Right lobe of liver (tissue), 6 donors: ENCODE results near the gene ERP27. TPM values are rescaled to one million over a fixed set of nuclear protein-coding genes. Genes with fewer than 3 reads are reported as not detected.

Experiments
- ATAC-seq, 4 donors: fragments of 200-7000 bp; cut with Tn5 transposase; one replicate each; pipeline ENCODE4 v1.9.1; 2020; ENCODE audit warnings: mild to moderate bottlenecking in 4 of 4, moderate library complexity in 4 of 4
- DNase-seq, 3 donors: peaks; one replicate each; pipeline ENCODE4 v3.0.0-alpha.2; 2020
- H3K27ac ChIP-seq, 3 donors: fragments of 200-600 bp; one replicate each; pipeline ENCODE4 v1.8.0; 2022
- H3K27me3 ChIP-seq, 2 donors: fragments of 200-600 bp; one replicate each; pipeline ENCODE4 v1.8.0; 2022
- H3K36me3 ChIP-seq, 4 donors: fragments of 200-600 bp; sonication (generic) in 1 of 4; one replicate each; pipeline versions ENCODE4 v1.5.1 to v1.8.0; 2017 to 2022; ENCODE audit warnings: control low read depth in 1 of 4
- H3K4me1 ChIP-seq, 4 donors: fragments of 200-600 bp; sonication (generic) in 1 of 4; one replicate each; pipeline versions ENCODE4 v1.5.1 to v1.8.0; 2017 to 2022; ENCODE audit warnings: control low read depth in 1 of 4
- H3K4me3 ChIP-seq, 3 donors: fragments of 200-600 bp; one replicate each; pipeline ENCODE4 v1.8.0; 2022
- H3K9me3 ChIP-seq, 4 donors: fragments of 200-600 bp; sonication (generic) in 1 of 4; one replicate each; pipeline versions ENCODE4 v1.5.1 to v1.8.0; 2017 to 2022; ENCODE audit warnings: control low read depth in 1 of 4
- CTCF ChIP-seq, 4 donors: fragments of 200-600 bp in 3 of 4; fragments of 450-650 bp in 1 of 4; IDR thresholded peaks; one replicate each; pipeline versions ENCODE4 v1.5.1 to v1.8.0; 2016 to 2022; ENCODE audit warnings: antibody characterized with exemption in 4 of 4, mild to moderate bottlenecking in 2 of 4
- POLR2A ChIP-seq: fragments of 450-650 bp; IDR thresholded peaks from one replicate; pipeline ENCODE4 v1.6.1; 2017; ENCODE audit warnings: antibody characterized with exemption, mild to moderate bottlenecking
- WGBS: methylation state at CpG from one replicate; pipeline ENCODE4 v1.1.6; 2018; ENCODE audit warnings: low coverage, low lambda C conversion rate; ENCODE audit not compliant: insufficient coverage; ENCODE audit errors: missing lambda C conversion rate; 5-methylcytosine and 5-hydroxymethylcytosine counted together
- intact Hi-C, 2 donors: fragments of 100-400 bp; cut with DNase I; formaldehyde crosslinking; loops; one replicate each; pipeline versions ENCODE4 v1.11.2 to v1.14.1; 2022
- total RNA-seq, 6 experiments: library from RNA; depleted of rRNA in 2 of 6; stranded (reverse); fragments of >200 nt in 2 of 6; fragmentation: NEBNext Ultra II Directional in 3 of 6; extraction: Animal tissue kit (Norgen Biotek cat#: 25700) in 3 of 6; gene quantifications; one replicate each; pipeline versions ENCODE4 v1.1.0 to v1.2.4, GENCODE V29; 2016 to 2023
- donor health status: DM: no; HTN: yes; CAD: no.
- donor health status: DM: no; HTN: no; CAD: no.
- donor health status: DM: no; HTN: no; CAD: no.
- donor health status: DM: no; HTN: yes; CAD: no.
- donor health status: DM: no; HTN: yes; CAD: no.

Gene ERP27
- total RNA-seq, 6 experiments from 2014 or later: 0.26 to 1.0 (median 0.39) TPM; not detected in 2

GRCh38 chr12:14961466-14962152 lies 23.3 kb upstream of the ERP27 start, which contains the start of gene ARHGDIB:
ARHGDIB (minus strand) TSS chr12:14961601; CDS start chr12:14950712, 10,889 bp downstream.
- peak within 1 kb of the TSS; percentile 31 to 49 (median 46) for H3K4me3 ChIP-seq
- H3K27me3 ChIP-seq: no peaks in the 10 kb centered on the region
- H3K4me1 ChIP-seq: no peaks in the 10 kb centered on the region
- DNase-seq (no peak), ATAC-seq (peak; percentile 56 to 72 (median 70))
- peak within 1 kb of the TSS; percentile 32 to 66 (median 56) for H3K27ac ChIP-seq
- TF ChIP-seq POLR2A: peak; percentile 25
- TF ChIP-seq CTCF (IDR thresholded peaks at IDR 0.05): no peak
- H3K36me3 ChIP-seq: no peaks in the 10 kb centered on the region
- no peaks in the 10 kb centered on the region for H3K9me3 ChIP-seq
- intact Hi-C loops: no loop called here
- WGBS: 31% methylated on average over 14 of the region's 14 CpGs

- DNase-seq (peak in 2 of 3 donors; percentile 37 to 56), ATAC-seq (peak; percentile 52 to 67 (median 56))
- Histone ChIP-seq H3K27ac (peak overlapping the region; percentile 32 to 66 (median 56)), H3K4me3 (peak overlapping the region; percentile 31 to 49 (median 46)), H3K27me3 (no peaks in the 10 kb centered on the region), H3K36me3 (no peaks in the 10 kb centered on the region), H3K4me1 (no peaks in the 10 kb centered on the region), H3K9me3 (no peaks in the 10 kb centered on the region)
- 48% methylated on average over 13 of the region's 13 CpGs for WGBS
- intact Hi-C loops: no loop called here
- TF ChIP-seq POLR2A (no peak), CTCF (IDR thresholded peaks at IDR 0.05) (no peak)
Measured at GRCh38 chr12:14960548-14961465, 22.5 kb upstream of the ERP27 start.

GRCh38 chr12:14959916-14960496 lies 21.7 kb upstream of the ERP27 start:
- WGBS: 20% methylated on average over 2 of the region's 4 CpGs
- no peak for DNase-seq
- H3K27me3 ChIP-seq: no peaks in the 10 kb centered on the region
- no peaks in the 10 kb centered on the region for H3K36me3 ChIP-seq
- H3K4me3 ChIP-seq: peak overlapping the region; percentile 31 to 49 (median 46)
- intact Hi-C loops: no loop called here
- no peak for TF ChIP-seq CTCF (IDR thresholded peaks at IDR 0.05)
- H3K4me1 ChIP-seq: no peaks in the 10 kb centered on the region
- peak overlapping the region; percentile 32 to 66 (median 56) for H3K27ac ChIP-seq
- ATAC-seq: no peak
- no peaks in the 10 kb centered on the region for H3K9me3 ChIP-seq

- ATAC-seq (peak in 3 of 4 donors; percentile 12 to 23 (median 20)), DNase-seq (no peak)
- H3K27ac ChIP-seq: peak overlapping the region; percentile 32 to 66 (median 56)
- H3K4me3 ChIP-seq: peak overlapping the region in 2 of 3 donors; percentile 31 to 49
- 17% methylated on average over 3 of the region's 3 CpGs for WGBS
- no peaks in the 10 kb centered on the region for H3K9me3 ChIP-seq
- intact Hi-C loops: no loop called here
- no peak for TF ChIP-seq POLR2A
- no peak for TF ChIP-seq CTCF (IDR thresholded peaks at IDR 0.05)
- no peaks in the 10 kb centered on the region for H3K27me3 ChIP-seq
- no peaks in the 10 kb centered on the region for H3K36me3 ChIP-seq
- H3K4me1 ChIP-seq: no peaks in the 10 kb centered on the region
Measured at GRCh38 chr12:14959463-14959862, 21.1 kb upstream of the ERP27 start.
